Stimulated activated CD8-positive, alpha-beta memory T cell treated with anti-CD3 and anti-CD28 coated beads, Interleukin-4, amount 100 ng/mL, for 48 hours (primary cell): ENCODE measurements around the gene SPRR2F.
"Not testable (repeated sequence)": the region's sequence is repeated elsewhere in the genome, so short reads cannot be mapped to it uniquely, and the experiment has no call there.

Source experiments
- DNase-seq: peaks from one replicate; pipeline ENCODE4 v3.0.0-alpha.2; 2020

SPRR2F gene

DNA sequence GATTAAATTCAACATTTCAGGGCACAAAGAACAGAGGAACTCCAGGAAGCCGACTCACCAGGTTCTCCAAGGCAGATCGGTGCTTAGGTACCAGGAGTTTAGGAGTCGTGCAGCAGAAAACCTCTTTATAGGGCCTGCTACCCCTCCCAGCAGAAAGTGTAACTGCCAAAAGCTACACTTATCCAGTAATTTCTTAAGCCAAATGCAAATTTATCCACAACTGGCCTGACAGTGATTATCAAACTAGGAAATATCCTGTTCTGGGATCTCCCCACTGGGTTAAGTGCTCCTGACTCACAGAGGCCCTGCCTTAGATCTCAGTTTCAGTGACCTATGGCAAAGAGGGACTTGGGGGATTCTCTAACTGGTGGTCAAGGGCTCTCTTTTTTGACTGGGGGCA is at the start of gene SPRR2F:
SPRR2F (minus strand) TSS at position 101 of the 400 bp plus-strand sequence. CDS start 783 bp downstream, outside the sequence.
- DNase-seq = no peak

GRCh38 chr1:153155541-153155940 is 42.2 kb upstream of the SPRR2F start:
- no peak for DNase-seq

GRCh38 chr1:153152481-153152880 is 39.2 kb upstream of the SPRR2F start:
- DNase-seq = no peak

- DNase-seq = no peak
Observed at GRCh38 chr1:153150846-153151245, 37.5 kb upstream of the SPRR2F start, which contains the start of gene SPRR2G. SPRR2G (minus strand) TSS chr1:153150890; CDS start chr1:153150110, 780 bp downstream.

DNA sequence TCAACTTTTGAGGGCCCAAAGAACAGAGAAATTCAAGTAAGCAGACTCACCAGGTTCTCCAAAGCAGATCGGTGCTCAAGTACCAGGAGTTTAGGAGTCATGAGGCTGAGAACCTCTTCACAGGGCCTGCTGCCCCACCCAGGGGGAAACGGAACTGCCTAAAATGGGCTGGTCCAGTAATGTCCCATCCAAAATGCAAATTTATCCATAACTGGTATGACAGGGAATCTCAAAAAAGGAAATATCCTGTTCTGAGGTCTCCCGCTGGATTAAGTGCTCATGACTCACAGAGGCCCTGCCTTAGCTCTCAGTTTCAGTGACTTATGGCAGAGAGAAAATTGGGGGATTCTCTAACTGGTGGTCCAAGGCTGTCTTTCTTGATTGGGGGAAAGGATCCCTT is 28.1 kb upstream of the SPRR2F start:
- DNase-seq = no peak

DNA sequence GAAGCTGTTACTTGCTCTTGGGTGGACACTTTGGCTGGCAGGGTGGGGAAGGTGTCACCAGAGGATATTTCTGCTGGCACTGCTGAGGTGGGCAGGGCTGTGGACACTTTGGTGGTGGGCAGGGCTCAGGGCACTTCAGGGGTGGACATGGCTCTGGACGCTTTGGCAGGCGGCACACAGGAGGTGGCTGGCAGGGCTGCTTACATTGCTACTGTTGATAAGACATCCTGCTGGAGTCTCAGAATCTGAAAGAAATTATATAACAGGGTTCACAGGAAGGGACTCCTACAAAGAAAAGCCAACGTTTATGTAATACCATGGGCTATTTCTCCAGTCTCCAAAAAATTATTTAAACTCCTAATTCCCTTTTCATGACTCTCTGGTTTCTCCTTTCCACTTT is 27.2 kb upstream of the SPRR2F start:
- DNase-seq = no peak

DNA sequence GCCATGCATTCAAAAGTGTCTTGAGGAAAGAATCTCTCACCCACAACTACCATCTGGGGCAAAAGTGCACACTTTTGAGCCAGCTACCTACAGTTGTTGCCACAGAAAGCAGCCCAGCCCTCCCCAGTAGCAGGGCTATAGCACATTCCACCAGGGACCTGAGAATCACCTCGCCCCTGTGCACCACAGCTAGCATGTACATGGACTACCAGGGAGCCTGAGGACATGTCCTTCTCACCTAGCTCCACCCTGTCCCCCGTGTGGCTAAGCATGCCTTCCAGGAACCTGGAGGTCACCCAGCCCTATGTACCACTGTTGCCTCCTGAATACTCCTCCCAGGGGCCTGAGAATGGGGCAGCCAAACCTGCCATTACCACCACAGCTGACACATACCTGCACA is 20.4 kb upstream of the SPRR2F start:
- DNase-seq = no peak

- no peak for DNase-seq
Observed at GRCh38 chr1:153133267-153133666, 20.0 kb upstream of the SPRR2F start.

GRCh38 chr1:153128688-153129087 is 15.4 kb upstream of the SPRR2F start:
- DNase-seq = not testable (repeated sequence)

DNA sequence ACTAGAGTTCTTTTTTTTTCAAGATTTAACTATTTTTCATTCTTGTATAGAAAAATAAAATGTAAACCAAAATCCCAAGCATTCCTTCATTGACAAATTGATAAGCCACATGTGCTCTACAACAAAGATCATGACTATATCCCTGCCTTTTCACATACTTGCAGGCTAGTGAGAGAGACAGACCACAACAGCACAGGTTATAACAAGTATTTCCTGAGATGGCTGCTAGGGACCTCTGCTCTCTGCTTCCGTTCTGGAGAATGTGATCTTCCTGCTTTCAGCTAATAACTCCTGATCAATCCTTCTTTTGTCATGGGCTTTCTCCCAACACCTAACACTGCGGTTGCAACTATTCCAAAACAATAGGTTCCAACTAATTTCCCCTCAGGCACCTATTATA is 14.0 kb upstream of the SPRR2F start:
- no peak for DNase-seq

DNA sequence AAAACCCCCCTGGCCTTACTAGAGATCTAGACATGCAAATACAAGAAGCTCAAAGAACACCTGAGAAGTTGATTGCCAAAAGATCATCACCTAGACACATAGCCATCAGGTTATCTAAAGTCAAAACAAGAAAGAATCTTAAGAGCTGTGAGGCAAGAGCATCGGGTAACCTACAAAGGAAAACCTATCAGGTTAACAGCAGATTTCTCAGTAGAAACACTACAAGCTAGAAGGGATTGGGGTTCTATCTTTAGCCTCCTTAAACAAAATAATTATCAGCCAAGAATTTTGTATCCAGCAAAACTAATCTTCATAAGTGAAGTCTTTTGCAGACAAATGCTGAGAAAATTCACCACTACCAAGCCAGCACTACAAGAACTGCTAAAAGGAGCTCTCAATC is 12.2 kb upstream of the SPRR2F start:
- no peak for DNase-seq

- not testable (repeated sequence) for DNase-seq
Observed at GRCh38 chr1:153123793-153124192, 10.5 kb upstream of the SPRR2F start.

DNA sequence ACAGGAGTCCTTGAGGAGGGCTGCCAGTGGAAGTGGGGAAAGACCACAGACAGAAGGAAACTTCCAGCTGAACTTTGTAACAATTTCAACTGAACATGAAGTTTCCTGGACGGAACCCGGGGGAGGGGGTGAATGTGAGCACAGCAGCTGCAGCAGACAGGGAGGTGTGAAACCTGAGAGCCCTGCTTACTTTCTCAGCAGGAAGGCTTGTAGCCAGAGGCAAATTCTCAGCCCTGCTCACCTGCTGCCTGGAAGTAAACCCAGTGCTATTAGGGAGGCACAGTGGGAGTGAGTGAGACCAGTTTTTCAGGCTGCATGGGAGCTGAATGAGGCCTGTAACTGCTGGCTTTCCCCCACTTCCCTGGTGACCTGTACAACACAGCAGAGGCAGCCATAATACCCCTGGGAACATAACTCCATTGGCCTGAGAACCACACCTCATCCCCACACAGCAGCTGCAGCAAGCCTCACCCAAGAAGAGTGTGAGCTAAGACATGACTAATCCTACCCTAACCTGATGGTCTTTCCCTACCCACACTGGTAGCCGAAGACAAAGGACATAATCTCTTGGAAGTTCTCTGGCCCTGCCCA is 9.6 kb upstream of the SPRR2F start:
- DNase-seq = no peak

DNA sequence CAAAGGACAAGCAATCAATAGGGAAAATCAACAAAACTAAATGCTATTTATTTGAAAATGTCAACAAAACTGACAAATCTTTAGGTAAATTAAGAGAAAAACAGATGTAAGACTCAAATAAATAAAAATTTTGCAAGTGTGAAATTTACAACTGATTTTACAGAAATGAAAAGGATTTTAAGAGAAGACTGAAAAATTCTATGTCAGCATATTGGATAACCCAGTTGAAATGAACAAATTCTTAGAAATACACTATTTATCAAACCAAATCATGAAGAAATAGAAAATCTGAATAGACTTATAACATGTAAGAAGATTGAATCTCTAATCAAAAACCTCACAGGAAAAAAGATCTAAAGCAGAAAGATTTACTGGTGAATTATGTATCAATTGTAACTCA is 7.6 kb upstream of the SPRR2F start:
- no peak for DNase-seq

- no peak for DNase-seq
Observed at GRCh38 chr1:153119491-153119971, 6.2 kb upstream of the SPRR2F start.

- DNase-seq = not testable (repeated sequence)
Observed at GRCh38 chr1:153115264-153115663, 1.9 kb upstream of the SPRR2F start.

- DNase-seq = not testable (repeated sequence)
Observed at GRCh38 chr1:153112454-153112853, 862 bp downstream of the SPRR2F start.

GRCh38 chr1:153100245-153100644 is 13.1 kb downstream of the SPRR2F start:
- no peak for DNase-seq

GRCh38 chr1:153099461-153100045 is 13.8 kb downstream of the SPRR2F start:
- DNase-seq = no peak

DNA sequence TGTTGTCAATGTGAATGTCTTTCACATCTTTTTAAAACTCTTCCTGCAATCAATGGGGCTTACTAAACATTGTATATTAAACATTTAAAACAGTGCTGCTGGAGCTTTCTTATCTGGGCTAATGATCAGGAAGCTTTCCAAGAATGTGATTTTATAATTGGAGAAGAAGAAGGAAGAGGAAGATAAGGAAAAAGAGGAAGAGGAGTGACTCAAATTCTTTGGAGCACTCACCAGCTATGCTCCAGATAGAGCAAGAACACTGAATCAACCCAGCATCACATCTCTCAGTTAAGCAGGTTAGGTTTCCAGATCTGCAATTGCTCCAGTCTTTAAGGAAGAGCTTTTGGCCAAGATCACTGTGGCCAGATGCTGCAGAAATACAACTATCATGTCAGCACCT is 17.6 kb downstream of the SPRR2F start:
- no peak for DNase-seq

DNA sequence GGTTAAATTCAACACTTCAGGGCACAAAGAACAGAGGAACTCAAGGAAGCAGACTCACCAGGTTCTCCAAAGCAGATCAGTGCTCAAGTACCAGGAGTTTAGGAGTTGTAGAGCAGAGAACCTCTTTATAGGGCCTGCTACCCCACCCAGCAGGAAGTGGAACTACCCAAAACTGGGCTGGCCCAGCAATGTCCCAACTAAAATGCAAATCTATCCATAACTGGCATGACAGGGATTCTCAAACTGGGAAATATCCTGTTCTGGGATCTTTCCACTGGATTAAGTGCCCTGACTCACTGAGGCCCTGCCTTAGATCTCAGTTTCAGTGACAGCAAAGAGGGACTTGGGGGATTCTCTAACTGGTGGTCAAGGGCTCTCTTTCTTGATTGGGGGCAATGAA is 18.9 kb downstream of the SPRR2F start, which contains the start of gene SPRR2E:
SPRR2E (minus strand) TSS at position 101 of the 400 bp plus-strand sequence. CDS start 775 bp downstream, outside the sequence.
- no peak for DNase-seq

DNA sequence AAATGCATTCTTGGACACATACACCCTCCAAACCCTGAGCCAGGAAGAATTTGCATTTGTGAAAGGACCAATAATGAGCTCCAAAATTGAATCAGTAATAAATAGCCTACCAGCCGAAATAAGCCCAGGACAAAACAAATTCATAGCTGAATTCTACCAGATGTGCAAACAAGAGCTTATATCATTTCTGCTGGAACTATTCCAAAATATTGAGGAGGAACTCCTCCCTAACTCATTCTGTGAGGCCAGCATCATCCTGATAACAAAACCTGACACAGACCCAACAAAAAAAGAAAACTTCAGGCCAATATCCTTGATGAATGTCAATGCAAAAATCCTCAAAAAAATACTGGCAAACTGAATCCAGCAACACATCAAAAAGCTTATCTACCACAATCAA is 25.7 kb downstream of the SPRR2F start:
- no peak for DNase-seq

DNA sequence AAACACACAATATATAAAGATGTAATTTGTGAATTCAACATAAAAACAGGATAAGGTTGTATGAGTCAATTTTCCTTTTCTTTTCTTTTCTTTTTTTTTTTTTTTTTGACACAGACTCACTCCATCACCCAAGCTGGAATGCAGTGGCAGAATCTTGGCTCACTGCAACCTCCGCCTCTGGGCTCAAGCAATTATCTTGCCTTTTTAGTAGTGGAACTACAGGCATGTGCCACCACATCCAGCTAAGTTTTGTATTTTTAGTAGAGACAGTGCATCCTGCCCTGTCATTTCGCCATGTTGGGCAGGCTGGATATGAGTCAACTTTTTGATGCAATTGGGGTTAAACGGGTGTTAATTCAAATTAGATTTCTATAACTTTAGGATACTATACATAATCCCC is 31.6 kb downstream of the SPRR2F start:
- no peak for DNase-seq
